AG04450 (cell line): Measurements from ENCODE around the gene CLMN. TPM values are rescaled to one million over a fixed set of nuclear protein-coding genes. Genes with fewer than 3 reads are reported as not detected.

Source experiments
- CTCF ChIA-PET: fragments of 300-600, 350-600 bp; formaldehyde crosslinking; extraction: SDS; loops from one replicate; lab custom pipeline; 2022; ENCODE audit warnings: antibody characterized with exemption, inconsistent platforms; lab: Charles Lee
- POLR2A ChIA-PET: fragments of 350-600 bp; formaldehyde crosslinking; extraction: SDS; loops from one replicate; lab custom pipeline; 2021; ENCODE audit warnings: antibody characterized with exemption, inconsistent platforms; lab: Yijun Ruan, JAX
- DNase-seq: peaks from one replicate; pipeline ENCODE4 v3.0.0-alpha.2; 2011; ENCODE audit warnings: low read depth, low spot score
- H3K27ac ChIP-seq: one replicate; pipeline ENCODE4 v1.5.1; 2012; ENCODE audit warnings: low read depth, low read length, control low read depth
- H3K27me3 ChIP-seq: one replicate; pipeline ENCODE4 v1.6.0; 2012; ENCODE audit warnings: low read length; ENCODE audit not compliant: control insufficient read depth, insufficient read depth
- H3K4me3 ChIP-seq: 2 replicates; pipeline ENCODE4 v1.5.1; 2011; ENCODE audit warnings: mild to moderate bottlenecking, low read depth, low read length, control low read depth
- H3K9me3 ChIP-seq: 2 replicates; pipeline ENCODE4 v1.5.1; 2012; ENCODE audit warnings: low read length; ENCODE audit not compliant: control insufficient read depth, insufficient read depth
- polyA plus RNA-seq: library from polyadenylated mRNA; depleted of rRNA; stranded (reverse); fragments of >200 nt; gene quantifications from 2 replicates; pipeline ENCODE4 v1.2.3, GENCODE V29; 2011
- TF ChIP-seq, protein P1 (sequence below): IDR thresholded peaks from 2 replicates; pipeline ENCODE4 v1.5.1; 2011; ENCODE audit warnings: low read depth, low read length, control low read depth, inconsistent platforms

The CLMN gene
- polyA plus RNA-seq, 1 experiment, result 0.09 TPM

DNA sequence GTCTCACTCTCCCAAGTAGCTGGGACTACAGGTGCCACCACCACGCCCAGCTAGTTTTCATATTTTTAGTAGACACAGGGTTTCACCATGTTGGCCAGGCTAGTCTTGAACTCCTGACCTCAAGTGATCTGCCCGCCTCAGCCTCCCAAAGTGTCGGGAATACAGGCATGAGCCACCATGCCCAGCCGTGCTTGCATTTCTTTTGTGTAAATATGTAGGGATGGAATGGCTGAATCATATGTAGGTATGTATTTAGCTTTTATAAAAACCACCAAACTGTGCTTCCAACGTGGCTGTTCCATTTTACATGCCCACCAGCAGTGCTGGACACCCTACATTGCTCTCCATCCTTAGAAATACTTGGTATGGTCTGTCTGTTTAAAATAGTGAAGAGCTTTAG is 32.8 kb upstream of the CLMN start:
- Histone ChIP-seq H3K4me3 (no peak overlapping the region), H3K27me3 (no peaks in the 10 kb centered on the region), H3K27ac (no peak overlapping the region), H3K9me3 (no peaks in the 10 kb centered on the region)
- ChIA-PET CTCF (no interaction called here), POLR2A (no interaction called here)
- no peak for DNase-seq
- TF ChIP-seq, protein P1, sequence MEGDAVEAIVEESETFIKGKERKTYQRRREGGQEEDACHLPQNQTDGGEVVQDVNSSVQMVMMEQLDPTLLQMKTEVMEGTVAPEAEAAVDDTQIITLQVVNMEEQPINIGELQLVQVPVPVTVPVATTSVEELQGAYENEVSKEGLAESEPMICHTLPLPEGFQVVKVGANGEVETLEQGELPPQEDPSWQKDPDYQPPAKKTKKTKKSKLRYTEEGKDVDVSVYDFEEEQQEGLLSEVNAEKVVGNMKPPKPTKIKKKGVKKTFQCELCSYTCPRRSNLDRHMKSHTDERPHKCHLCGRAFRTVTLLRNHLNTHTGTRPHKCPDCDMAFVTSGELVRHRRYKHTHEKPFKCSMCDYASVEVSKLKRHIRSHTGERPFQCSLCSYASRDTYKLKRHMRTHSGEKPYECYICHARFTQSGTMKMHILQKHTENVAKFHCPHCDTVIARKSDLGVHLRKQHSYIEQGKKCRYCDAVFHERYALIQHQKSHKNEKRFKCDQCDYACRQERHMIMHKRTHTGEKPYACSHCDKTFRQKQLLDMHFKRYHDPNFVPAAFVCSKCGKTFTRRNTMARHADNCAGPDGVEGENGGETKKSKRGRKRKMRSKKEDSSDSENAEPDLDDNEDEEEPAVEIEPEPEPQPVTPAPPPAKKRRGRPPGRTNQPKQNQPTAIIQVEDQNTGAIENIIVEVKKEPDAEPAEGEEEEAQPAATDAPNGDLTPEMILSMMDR, result no peak

DNA sequence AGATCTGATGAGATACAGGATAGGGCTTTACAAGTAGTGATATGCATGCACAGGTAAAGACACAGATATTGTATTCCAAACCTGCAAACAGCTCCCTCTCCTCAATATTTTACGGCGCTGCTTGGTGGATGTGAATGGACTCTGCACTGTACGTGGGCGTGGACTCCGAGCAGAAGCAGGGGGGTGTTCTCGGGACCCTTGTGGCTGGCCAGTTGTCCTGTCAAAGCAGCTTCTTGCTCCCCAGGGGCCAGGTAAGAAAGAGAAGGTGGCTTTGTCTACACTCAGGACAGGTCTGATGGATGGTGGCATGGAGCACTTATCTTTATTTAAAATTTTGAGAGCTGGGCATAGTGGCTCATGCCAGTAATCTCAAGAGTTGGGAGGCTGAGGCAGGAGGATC is 29.5 kb upstream of the CLMN start:
- ChIA-PET POLR2A (no interaction called here), CTCF (no interaction called here)
- H3K27ac ChIP-seq, result no peak overlapping the region
- TF ChIP-seq, protein P1, result no peak
- no peaks in the 10 kb centered on the region for H3K9me3 ChIP-seq
- DNase-seq, result no peak
- H3K4me3 ChIP-seq, result no peak overlapping the region
- peaks cover 2% of the 10 kb centered on the region for H3K27me3 ChIP-seq

DNA sequence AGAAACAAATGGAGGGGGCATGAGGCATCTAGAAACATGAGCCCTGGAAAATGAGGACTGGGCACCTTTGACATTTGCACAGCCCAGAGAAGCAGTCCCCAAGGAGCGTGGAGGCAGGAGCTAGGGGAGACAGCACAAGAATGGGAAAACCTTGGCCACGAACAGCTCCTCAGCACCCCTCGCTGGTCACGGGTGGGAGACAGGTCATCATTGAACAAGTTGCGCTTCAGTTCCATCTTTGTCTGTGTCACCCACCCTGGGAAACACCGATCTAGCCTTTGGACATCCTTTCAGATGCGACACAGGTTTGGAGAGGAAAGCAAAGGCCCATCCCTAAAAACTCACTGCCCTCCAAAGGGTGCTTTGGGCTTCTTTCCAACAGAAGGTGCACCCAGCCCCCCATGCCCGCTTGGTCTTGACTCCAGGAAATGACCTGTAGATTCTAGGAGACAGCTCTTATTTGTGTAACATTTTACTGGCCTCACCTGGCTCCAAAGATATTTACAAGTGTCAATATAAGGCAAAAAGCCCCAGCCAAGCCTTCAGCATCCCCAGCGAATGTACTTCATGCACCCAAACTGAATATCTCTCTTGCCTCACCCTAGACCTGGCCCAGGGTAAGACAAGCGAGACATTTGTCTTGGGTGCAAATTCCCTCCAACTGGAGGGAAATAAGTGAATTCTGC is 28.8 kb upstream of the CLMN start:
- TF ChIP-seq, protein P1, result no peak
- H3K27ac ChIP-seq, result no peak overlapping the region
- ChIA-PET CTCF (no interaction called here), POLR2A (no interaction called here)
- no peak for DNase-seq
- no peak overlapping the region for H3K4me3 ChIP-seq
- peaks cover 2% of the 10 kb centered on the region for H3K27me3 ChIP-seq
- H3K9me3 ChIP-seq, result no peaks in the 10 kb centered on the region

DNA sequence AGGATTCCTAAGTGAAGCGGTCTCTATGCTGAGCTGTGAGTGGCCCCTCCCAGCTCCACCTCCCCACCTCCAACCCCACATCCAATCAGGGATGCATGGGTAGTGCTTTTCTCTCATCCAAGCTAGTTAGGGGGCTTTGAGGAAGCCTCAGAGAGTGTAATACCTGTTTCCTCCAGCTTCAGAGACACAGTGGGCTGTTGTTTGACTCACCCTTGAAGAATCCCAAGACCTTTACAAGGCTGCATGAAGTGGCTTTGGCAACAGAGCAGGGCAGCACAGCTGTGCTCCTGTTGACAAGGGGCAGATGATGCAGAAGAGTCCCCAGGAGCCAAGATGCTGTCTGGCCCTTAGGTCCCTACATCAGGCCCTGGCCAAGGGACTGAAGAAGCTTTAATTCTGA is 27.1 kb upstream of the CLMN start:
- Histone ChIP-seq H3K9me3 (no peaks in the 10 kb centered on the region), H3K4me3 (no peak overlapping the region), H3K27me3 (peaks cover 2% of the 10 kb centered on the region), H3K27ac (no peak overlapping the region)
- DNase-seq, result no peak
- ChIA-PET CTCF (no interaction called here), POLR2A (no interaction called here)
- TF ChIP-seq, protein P1, result no peak

DNA sequence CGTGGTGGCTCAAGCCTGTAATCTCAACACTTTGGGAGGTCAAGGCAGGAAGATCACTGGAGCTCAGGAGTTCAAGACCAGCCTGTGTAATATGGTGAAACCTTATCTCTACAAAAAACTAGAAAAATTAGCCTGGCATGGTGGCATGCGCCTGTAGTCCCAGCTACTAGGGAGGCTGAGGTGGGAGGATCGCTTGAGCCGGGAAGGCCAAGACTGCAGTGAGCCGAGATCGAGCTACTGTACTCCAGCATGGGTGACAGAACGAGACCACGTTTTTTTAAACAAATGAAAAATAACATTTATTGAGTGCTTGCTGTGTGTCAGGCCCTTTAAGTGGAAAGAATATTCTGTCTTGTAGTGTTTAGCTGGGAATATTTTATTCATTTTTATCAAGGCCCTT is 26.6 kb upstream of the CLMN start:
- ChIA-PET POLR2A (no interaction called here), CTCF (no interaction called here)
- Histone ChIP-seq H3K27me3 (peaks cover 2% of the 10 kb centered on the region), H3K27ac (no peak overlapping the region), H3K9me3 (no peaks in the 10 kb centered on the region), H3K4me3 (no peak overlapping the region)
- DNase-seq, result no peak
- TF ChIP-seq, protein P1, result no peak
